GM12874 (cell line): ENCODE data around the gene KIF15.

Source experiments
- TF ChIP-seq, protein P1 (sequence below): IDR thresholded peaks from 2 replicates; pipeline ENCODE4 v1.5.1; 2011; ENCODE audit warnings: low read depth, mild to moderate bottlenecking, control low read depth, low read length, moderate library complexity; ENCODE audit not compliant: insufficient read depth

Gene KIF15

DNA sequence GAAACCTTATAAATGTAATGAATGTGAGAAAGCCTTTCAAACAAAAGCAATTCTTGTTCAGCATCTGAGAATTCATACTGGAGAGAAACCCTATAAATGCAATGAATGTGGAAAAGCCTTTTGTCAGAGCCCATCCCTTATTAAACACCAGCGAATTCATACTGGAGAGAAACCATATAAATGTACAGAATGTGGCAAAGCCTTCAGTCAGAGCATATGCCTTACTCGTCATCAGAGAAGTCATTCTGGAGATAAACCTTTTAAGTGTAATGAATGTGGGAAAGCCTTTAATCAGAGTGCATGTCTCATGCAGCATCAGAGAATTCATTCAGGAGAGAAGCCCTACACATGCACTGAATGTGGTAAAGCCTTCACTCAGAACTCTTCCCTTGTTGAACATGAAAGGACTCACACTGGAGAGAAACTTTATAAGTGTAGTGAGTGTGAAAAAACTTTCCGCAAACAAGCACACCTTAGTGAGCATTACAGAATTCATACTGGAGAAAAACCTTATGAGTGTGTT is 26.9 kb upstream of the KIF15 start:
- TF ChIP-seq, protein P1, sequence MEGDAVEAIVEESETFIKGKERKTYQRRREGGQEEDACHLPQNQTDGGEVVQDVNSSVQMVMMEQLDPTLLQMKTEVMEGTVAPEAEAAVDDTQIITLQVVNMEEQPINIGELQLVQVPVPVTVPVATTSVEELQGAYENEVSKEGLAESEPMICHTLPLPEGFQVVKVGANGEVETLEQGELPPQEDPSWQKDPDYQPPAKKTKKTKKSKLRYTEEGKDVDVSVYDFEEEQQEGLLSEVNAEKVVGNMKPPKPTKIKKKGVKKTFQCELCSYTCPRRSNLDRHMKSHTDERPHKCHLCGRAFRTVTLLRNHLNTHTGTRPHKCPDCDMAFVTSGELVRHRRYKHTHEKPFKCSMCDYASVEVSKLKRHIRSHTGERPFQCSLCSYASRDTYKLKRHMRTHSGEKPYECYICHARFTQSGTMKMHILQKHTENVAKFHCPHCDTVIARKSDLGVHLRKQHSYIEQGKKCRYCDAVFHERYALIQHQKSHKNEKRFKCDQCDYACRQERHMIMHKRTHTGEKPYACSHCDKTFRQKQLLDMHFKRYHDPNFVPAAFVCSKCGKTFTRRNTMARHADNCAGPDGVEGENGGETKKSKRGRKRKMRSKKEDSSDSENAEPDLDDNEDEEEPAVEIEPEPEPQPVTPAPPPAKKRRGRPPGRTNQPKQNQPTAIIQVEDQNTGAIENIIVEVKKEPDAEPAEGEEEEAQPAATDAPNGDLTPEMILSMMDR = no peak

DNA sequence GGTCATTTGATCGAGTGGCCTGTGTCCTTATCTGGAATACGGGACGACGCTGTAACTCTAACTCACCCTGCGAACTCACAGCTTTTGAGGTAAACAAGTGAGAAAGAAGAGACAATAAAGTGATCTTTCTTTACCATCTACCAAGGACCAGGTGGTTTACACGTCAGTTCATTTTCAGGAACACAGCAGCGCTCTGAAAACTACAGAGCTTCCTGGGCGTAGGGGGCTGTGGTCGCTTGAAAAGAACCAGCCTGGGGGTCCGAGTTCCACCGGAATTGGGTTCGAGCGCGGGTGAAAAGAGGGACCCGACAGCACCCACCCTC is 532 bp upstream of the KIF15 start:
- TF ChIP-seq, protein P1 = no peak

DNA sequence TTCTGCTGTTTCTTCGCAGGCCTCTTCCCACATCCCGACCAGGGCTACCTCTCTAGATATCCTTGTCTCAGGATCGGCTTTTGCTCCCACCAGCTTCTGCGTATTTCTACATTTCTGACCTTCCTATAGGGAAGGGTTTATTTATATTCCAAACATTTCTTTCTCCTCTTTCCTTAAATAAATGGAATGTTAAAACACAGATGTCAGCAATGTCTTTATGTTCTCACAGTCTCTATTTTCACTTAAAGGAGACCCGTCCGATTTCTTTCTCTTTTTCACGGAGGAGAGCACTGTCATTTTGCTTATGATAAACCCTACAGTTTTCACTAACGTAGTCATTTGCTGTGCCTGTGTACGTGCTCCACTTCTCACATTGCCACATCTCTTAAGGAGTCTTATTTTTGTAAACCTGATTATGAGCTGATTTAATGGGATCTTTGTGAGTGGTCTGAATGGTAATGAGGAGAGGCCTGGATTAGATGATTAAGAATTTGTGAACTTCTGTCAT is 630 bp downstream of the KIF15 start:
- TF ChIP-seq, protein P1 = no peak

DNA sequence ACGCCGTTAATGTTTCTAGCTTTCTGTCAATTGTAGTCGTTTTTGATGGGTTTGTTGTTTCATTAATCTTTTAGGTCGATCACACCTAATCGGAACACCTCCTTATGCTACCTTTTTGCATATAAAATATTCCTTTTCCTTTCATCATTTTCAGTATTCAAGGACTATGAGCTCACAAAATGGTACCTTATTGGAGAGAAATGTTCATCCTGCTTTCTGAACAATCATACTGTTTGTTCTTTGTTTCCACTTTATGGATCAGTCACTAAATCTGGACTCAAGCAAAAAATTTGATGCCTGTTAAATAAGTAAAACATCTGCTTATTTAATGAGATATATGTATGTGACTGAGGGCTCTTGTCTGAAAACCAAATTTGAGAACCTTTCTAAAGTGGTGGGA is 1.1 kb downstream of the KIF15 start:
- TF ChIP-seq, protein P1 = no peak

DNA sequence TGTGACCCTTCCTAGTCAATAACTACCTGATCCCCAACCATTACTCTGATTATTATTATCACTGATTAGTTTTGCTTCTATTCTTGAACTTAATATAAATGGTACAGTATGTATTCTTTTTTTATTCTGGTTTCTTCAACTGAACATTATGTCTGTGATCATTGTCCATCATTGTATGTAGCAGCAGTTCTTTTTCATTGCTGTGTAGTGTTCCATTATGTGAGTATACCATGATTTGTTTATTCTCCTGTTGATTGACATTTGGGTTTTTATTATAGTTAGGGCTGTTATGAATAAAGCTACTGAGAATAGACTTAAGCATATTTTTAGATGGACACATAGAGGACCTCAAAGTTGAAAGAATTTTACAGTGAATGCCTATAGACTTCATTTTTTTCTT is 2.7 kb downstream of the KIF15 start:
- TF ChIP-seq, protein P1 = no peak

- TF ChIP-seq, protein P1 = no peak
Measured at GRCh38 chr3:44771424-44772098, 10.0 kb downstream of the KIF15 start.

GRCh38 chr3:44772099-44772442 is 10.5 kb downstream of the KIF15 start:
- TF ChIP-seq, protein P1 = no peak

- TF ChIP-seq, protein P1 = no peak
Measured at GRCh38 chr3:44782891-44783290, 21.3 kb downstream of the KIF15 start.
